Trophoblast cell (in vitro differentiated cells and primary cell): Measurements from ENCODE around the gene ADCY2.

ENCODE experiments used
- DNase-seq, 2 donors: peaks; one replicate each; pipeline ENCODE4 v3.0.0-alpha.2; 2016
- H2AFZ ChIP-seq: 2 replicates; pipeline ENCODE4 v1.6.1; 2013; ENCODE audit warnings: low read length, moderate library complexity, mild to moderate bottlenecking; ENCODE audit not compliant: insufficient read depth, poor library complexity
- H2AK5ac ChIP-seq: 2 replicates; pipeline ENCODE4 v1.6.1; 2013; ENCODE audit warnings: mild to moderate bottlenecking, low read length
- H2BK120ac ChIP-seq: 2 replicates; pipeline ENCODE4 v1.6.1; 2013; ENCODE audit warnings: low read length, mild to moderate bottlenecking, moderate library complexity; ENCODE audit not compliant: insufficient read depth, poor library complexity
- H2BK12ac ChIP-seq: 2 replicates; pipeline ENCODE4 v1.6.1; 2013; ENCODE audit warnings: mild to moderate bottlenecking, low read length, moderate library complexity
- H2BK5ac ChIP-seq: 2 replicates; pipeline ENCODE4 v1.6.1; 2013; ENCODE audit warnings: low read length, low read depth, moderate library complexity, mild to moderate bottlenecking; ENCODE audit not compliant: poor library complexity
- H3K14ac ChIP-seq: 2 replicates; pipeline ENCODE4 v1.6.1; 2013; ENCODE audit warnings: mild to moderate bottlenecking, low read length
- H3K18ac ChIP-seq: 2 replicates; pipeline ENCODE4 v1.6.1; 2013; ENCODE audit warnings: mild to moderate bottlenecking, low read length
- H3K23ac ChIP-seq: 2 replicates; pipeline ENCODE4 v1.6.1; 2013; ENCODE audit warnings: low read length
- H3K27ac ChIP-seq: 2 replicates; pipeline ENCODE4 v1.5.1; 2013; ENCODE audit warnings: low read depth, mild to moderate bottlenecking, inconsistent platforms, low read length, moderate library complexity
- H3K27me3 ChIP-seq: 2 replicates; pipeline ENCODE4 v1.6.1; 2013; ENCODE audit warnings: inconsistent platforms, mild to moderate bottlenecking, low read length, moderate library complexity; ENCODE audit not compliant: insufficient read depth
- H3K36me3 ChIP-seq, 2 experiments: 1 replicate in 1 of 2; 2 replicates in 1 of 2; pipeline ENCODE4 v1.6.1; 2013; ENCODE audit warnings: low read length in 2 of 2, mild to moderate bottlenecking in 2 of 2, moderate library complexity in 1 of 2; ENCODE audit not compliant: insufficient read depth in 2 of 2, control insufficient read depth in 1 of 2
- H3K4ac ChIP-seq: 2 replicates; pipeline ENCODE4 v1.6.1; 2013; ENCODE audit warnings: low read depth, mild to moderate bottlenecking, low read length, moderate library complexity
- H3K4me1 ChIP-seq, 2 experiments: 1 replicate in 1 of 2; 2 replicates in 1 of 2; pipeline ENCODE4 v1.6.1; 2013; ENCODE audit warnings: low read length in 2 of 2, mild to moderate bottlenecking in 2 of 2, moderate library complexity in 1 of 2; ENCODE audit not compliant: insufficient read depth in 2 of 2, control insufficient read depth in 1 of 2
- H3K4me2 ChIP-seq: 2 replicates; pipeline ENCODE4 v1.6.1; 2013; ENCODE audit warnings: inconsistent platforms, mild to moderate bottlenecking, low read length, moderate library complexity
- H3K4me3 ChIP-seq: 2 replicates; pipeline ENCODE4 v1.5.1; 2013; ENCODE audit warnings: mild to moderate bottlenecking, low read depth, low read length, inconsistent platforms
- H3K79me1 ChIP-seq: one replicate; pipeline ENCODE4 v1.6.1; 2013; ENCODE audit warnings: low read length
- H3K79me2 ChIP-seq: 2 replicates; pipeline ENCODE4 v1.6.1; 2013; ENCODE audit warnings: low read length, mild to moderate bottlenecking; ENCODE audit not compliant: control insufficient read depth, insufficient read depth, poor library complexity
- H3K9ac ChIP-seq: 2 replicates; pipeline ENCODE4 v1.6.1; 2013; ENCODE audit warnings: mild to moderate bottlenecking, low read length
- H3K9me3 ChIP-seq: 2 replicates; pipeline ENCODE4 v1.6.1; 2013; ENCODE audit warnings: low read depth, mild to moderate bottlenecking, control low read depth, inconsistent platforms, low read length; ENCODE audit not compliant: insufficient read depth
- H4K12ac ChIP-seq: 2 replicates; pipeline ENCODE4 v1.6.1; 2013; ENCODE audit warnings: low read depth, mild to moderate bottlenecking, low read length, moderate library complexity
- H4K8ac ChIP-seq: 2 replicates; pipeline ENCODE4 v1.6.1; 2013; ENCODE audit warnings: low read depth, mild to moderate bottlenecking, low read length, moderate library complexity
- H4K91ac ChIP-seq: one replicate; pipeline ENCODE4 v1.6.1; 2013; ENCODE audit warnings: low read depth, mild to moderate bottlenecking, low read length, moderate library complexity
- WGBS: extraction: QIAGEN DNeasy Blood & Tissue Kit; methylation state at CpG from one replicate; pipeline ENCODE4 v1.1.7; 2013; ENCODE audit warnings: missing lambda C conversion rate; ENCODE audit not compliant: insufficient read length, insufficient coverage; ENCODE audit errors: extremely low coverage; 5-methylcytosine and 5-hydroxymethylcytosine counted together

Gene ADCY2

GRCh38 chr5:7374186-7374585 lies 21.8 kb upstream of the ADCY2 start:
- H2BK12ac ChIP-seq, result no peak overlapping the region
- no peak overlapping the region for H3K4ac ChIP-seq
- no peak overlapping the region for H3K4me2 ChIP-seq
- no peaks in the 10 kb centered on the region for H3K36me3 ChIP-seq
- H3K4me3 ChIP-seq, result no peak overlapping the region
- H4K8ac ChIP-seq, result no peak overlapping the region
- no peak overlapping the region for H3K18ac ChIP-seq
- WGBS, result no CpG with 5 or more reads among the region's 4 CpGs
- H3K14ac ChIP-seq, result no peak overlapping the region
- H3K79me1 ChIP-seq, result no peaks in the 10 kb centered on the region
- H2AFZ ChIP-seq, result no peak overlapping the region
- DNase-seq, result no peak
- H2BK120ac ChIP-seq, result no peak overlapping the region
- no peak overlapping the region for H4K12ac ChIP-seq
- no peak overlapping the region for H4K91ac ChIP-seq
- H3K79me2 ChIP-seq, result no peaks in the 10 kb centered on the region
- H3K9ac ChIP-seq, result no peak overlapping the region
- H3K27ac ChIP-seq, result no peak overlapping the region
- H2BK5ac ChIP-seq, result no peak overlapping the region
- H3K4me1 ChIP-seq, result no peaks in the 10 kb centered on the region
- H3K27me3 ChIP-seq, result no peaks in the 10 kb centered on the region
- peaks cover 11% of the 10 kb centered on the region for H3K9me3 ChIP-seq
- H3K23ac ChIP-seq, result no peak overlapping the region
- H2AK5ac ChIP-seq, result no peak overlapping the region

DNA sequence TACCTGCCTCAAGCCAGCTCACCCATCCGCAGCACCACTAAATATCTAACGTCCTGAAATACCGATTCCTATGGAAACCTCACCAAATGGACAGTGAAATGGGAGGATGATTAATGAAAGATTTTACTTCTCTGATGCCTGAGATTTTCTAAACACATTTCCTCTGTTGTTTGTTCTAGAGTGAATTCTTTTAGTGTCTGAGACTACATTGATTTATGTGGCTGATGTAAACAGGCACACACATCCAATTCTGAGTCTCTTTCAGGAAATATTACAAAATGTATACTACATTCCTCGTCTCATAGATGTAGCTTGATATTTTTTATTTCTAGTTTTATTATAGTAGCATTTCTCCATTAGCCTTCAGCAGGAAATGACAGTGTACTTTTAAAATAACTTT lies 20.5 kb upstream of the ADCY2 start:
- no peak overlapping the region for H3K18ac ChIP-seq
- H4K12ac ChIP-seq, result no peak overlapping the region
- no peaks in the 10 kb centered on the region for H3K79me2 ChIP-seq
- no peak overlapping the region for H3K4me2 ChIP-seq
- H4K91ac ChIP-seq, result no peak overlapping the region
- H3K14ac ChIP-seq, result no peak overlapping the region
- H3K23ac ChIP-seq, result no peak overlapping the region
- H3K9ac ChIP-seq, result no peak overlapping the region
- H2BK5ac ChIP-seq, result no peak overlapping the region
- no peaks in the 10 kb centered on the region for H3K79me1 ChIP-seq
- H2AFZ ChIP-seq, result no peak overlapping the region
- H3K9me3 ChIP-seq, result peaks cover 11% of the 10 kb centered on the region
- H3K4me3 ChIP-seq, result no peak overlapping the region
- H3K27me3 ChIP-seq, result no peaks in the 10 kb centered on the region
- H2AK5ac ChIP-seq, result no peak overlapping the region
- no peak overlapping the region for H3K27ac ChIP-seq
- H3K4me1 ChIP-seq, result no peaks in the 10 kb centered on the region
- H3K36me3 ChIP-seq, result no peaks in the 10 kb centered on the region
- no peak for DNase-seq
- H3K4ac ChIP-seq, result no peak overlapping the region
- H2BK12ac ChIP-seq, result no peak overlapping the region
- WGBS, result no CpG with 5 or more reads among the region's 4 CpGs
- no peak overlapping the region for H4K8ac ChIP-seq
- H2BK120ac ChIP-seq, result no peak overlapping the region

GRCh38 chr5:7376871-7377270 lies 19.1 kb upstream of the ADCY2 start:
- no peaks in the 10 kb centered on the region for H3K36me3 ChIP-seq
- no peaks in the 10 kb centered on the region for H3K27me3 ChIP-seq
- no peak overlapping the region for H2BK5ac ChIP-seq
- no peak overlapping the region for H4K8ac ChIP-seq
- H2BK12ac ChIP-seq, result no peak overlapping the region
- no peak overlapping the region for H3K14ac ChIP-seq
- no peaks in the 10 kb centered on the region for H3K79me2 ChIP-seq
- no peak overlapping the region for H3K4ac ChIP-seq
- no peak overlapping the region for H2AFZ ChIP-seq
- no peaks in the 10 kb centered on the region for H3K4me1 ChIP-seq
- DNase-seq, result no peak
- H4K91ac ChIP-seq, result no peak overlapping the region
- no peak overlapping the region for H3K23ac ChIP-seq
- no peak overlapping the region for H2BK120ac ChIP-seq
- no peak overlapping the region for H3K4me2 ChIP-seq
- no peak overlapping the region for H3K18ac ChIP-seq
- H3K9me3 ChIP-seq, result peaks cover 6% of the 10 kb centered on the region
- H3K27ac ChIP-seq, result no peak overlapping the region
- no peak overlapping the region for H4K12ac ChIP-seq
- H3K4me3 ChIP-seq, result no peak overlapping the region
- no peak overlapping the region for H3K9ac ChIP-seq
- no peaks in the 10 kb centered on the region for H3K79me1 ChIP-seq
- H2AK5ac ChIP-seq, result no peak overlapping the region
- WGBS, result no CpG with 5 or more reads among the region's 3 CpGs

DNA sequence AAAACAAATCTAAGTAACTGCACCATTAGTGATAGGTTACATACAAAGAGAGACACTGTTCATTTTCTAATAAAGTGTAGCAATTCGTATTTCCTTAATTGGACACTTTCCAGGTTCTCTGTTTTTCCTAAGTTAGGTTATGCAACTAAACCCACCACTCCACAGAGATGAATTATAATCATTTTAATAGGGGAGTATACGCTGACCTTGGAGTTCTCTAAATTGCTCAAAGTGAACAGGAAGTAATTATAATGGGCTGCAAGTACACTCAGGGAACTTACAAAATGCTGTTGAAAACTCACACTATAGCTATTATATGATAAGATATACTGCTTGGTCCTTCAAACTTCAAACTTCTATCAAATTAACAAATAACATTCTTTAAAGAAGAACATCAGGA lies 18.2 kb upstream of the ADCY2 start:
- H2AK5ac ChIP-seq, result no peak overlapping the region
- no peaks in the 10 kb centered on the region for H3K79me1 ChIP-seq
- no peak overlapping the region for H3K27ac ChIP-seq
- no peak overlapping the region for H3K14ac ChIP-seq
- no peak overlapping the region for H3K4me2 ChIP-seq
- no peak overlapping the region for H4K12ac ChIP-seq
- no peaks in the 10 kb centered on the region for H3K9me3 ChIP-seq
- H3K36me3 ChIP-seq, result no peaks in the 10 kb centered on the region
- DNase-seq, result no peak
- H3K4me1 ChIP-seq, result no peaks in the 10 kb centered on the region
- no peaks in the 10 kb centered on the region for H3K79me2 ChIP-seq
- H3K9ac ChIP-seq, result no peak overlapping the region
- H3K18ac ChIP-seq, result no peak overlapping the region
- H4K8ac ChIP-seq, result no peak overlapping the region
- no peak overlapping the region for H2BK5ac ChIP-seq
- H4K91ac ChIP-seq, result no peak overlapping the region
- no peak overlapping the region for H3K4ac ChIP-seq
- no peak overlapping the region for H3K4me3 ChIP-seq
- H3K23ac ChIP-seq, result no peak overlapping the region
- no peak overlapping the region for H2AFZ ChIP-seq
- H3K27me3 ChIP-seq, result no peaks in the 10 kb centered on the region
- no peak overlapping the region for H2BK120ac ChIP-seq
- no peak overlapping the region for H2BK12ac ChIP-seq
- WGBS, result no CpG with 5 or more reads among the region's 2 CpGs
